CD4-positive, alpha-beta T cell (primary cell): ENCODE results near the gene LRRC8D. TPM values are rescaled to one million over a fixed set of nuclear protein-coding genes. Genes with fewer than 3 reads are reported as not detected.

Experiments
- ATAC-seq: fragments of 200-7000 bp; cut with Tn5 transposase; one replicate; pipeline ENCODE4 v1.10.0; 2022; ENCODE audit warnings: mild to moderate bottlenecking; ENCODE audit not compliant: poor library complexity
- CTCF ChIA-PET: fragments of 350-600 bp; sonication (Branson Sonifier 250); formaldehyde crosslinking; loops from one replicate; lab custom pipeline; 2021; ENCODE audit warnings: antibody characterized with exemption, inconsistent platforms; lab: Charles Lee
- POLR2A ChIA-PET: fragments of 350-600 bp; sonication (Branson Sonifier 250); formaldehyde crosslinking; loops from one replicate; lab custom pipeline; 2021; ENCODE audit warnings: antibody characterized with exemption, inconsistent platforms; lab: Charles Lee
- DNase-seq, 14 experiments: peaks; one replicate each; pipeline ENCODE4 v3.0.0-alpha.2; 2013 to 2020; ENCODE audit warnings: mixed read lengths in 2 of 14
- H3K27ac ChIP-seq, 2 donors: one replicate each; pipeline versions ENCODE4 v1.5.1 to v1.7.0; 2013; ENCODE audit warnings: low read length in 2 of 2, low read depth in 1 of 2, mild to moderate bottlenecking in 1 of 2
- H3K27me3 ChIP-seq, 2 experiments: 1 replicate in 1 of 2; 2 replicates in 1 of 2; pipeline versions ENCODE4 v1.6.1 to v1.7.0; 2013; ENCODE audit warnings: low read length in 2 of 2, control low read depth in 1 of 2, mild to moderate bottlenecking in 1 of 2, moderate library complexity in 1 of 2; ENCODE audit not compliant: insufficient read depth in 2 of 2, control insufficient read depth in 1 of 2
- H3K36me3 ChIP-seq: one replicate; pipeline ENCODE4 v1.6.1; 2013; ENCODE audit warnings: low read length, control low read depth; ENCODE audit not compliant: insufficient read depth
- H3K4me1 ChIP-seq: one replicate; pipeline ENCODE4 v1.6.1; 2013; ENCODE audit warnings: low read length, control low read depth; ENCODE audit not compliant: insufficient read depth
- H3K4me3 ChIP-seq: one replicate; pipeline ENCODE4 v1.5.1; 2013; ENCODE audit warnings: mild to moderate bottlenecking, low read length, moderate library complexity
- H3K9me3 ChIP-seq, 2 experiments: 1 replicate in 1 of 2; 2 replicates in 1 of 2; pipeline versions ENCODE4 v1.6.1 to v1.7.0; 2013; ENCODE audit warnings: low read length in 2 of 2, mild to moderate bottlenecking in 2 of 2, control low read depth in 1 of 2, moderate library complexity in 1 of 2; ENCODE audit not compliant: control insufficient read depth in 1 of 2, insufficient read depth in 1 of 2
- H3K27ac Mint-ChIP-seq: one replicate; pipeline ENCODE4 v1.8.0; 2020; ENCODE audit warnings: mixed read lengths
- H3K27me3 Mint-ChIP-seq: one replicate; pipeline ENCODE4 v1.8.0; 2021; ENCODE audit warnings: mixed read lengths
- H3K36me3 Mint-ChIP-seq: one replicate; pipeline ENCODE4 v1.8.0; 2021; ENCODE audit warnings: low read depth, mixed read lengths
- H3K4me1 Mint-ChIP-seq: one replicate; pipeline ENCODE4 v1.8.0; 2021; ENCODE audit warnings: low read depth, mixed read lengths
- H3K4me3 Mint-ChIP-seq: one replicate; pipeline ENCODE4 v1.8.0; 2020; ENCODE audit warnings: mild to moderate bottlenecking, mixed read lengths
- H3K9me3 Mint-ChIP-seq: one replicate; pipeline ENCODE4 v1.8.0; 2020; ENCODE audit warnings: mixed read lengths
- intact Hi-C, 2 experiments: fragments of 100-400 bp; cut with DNase I in 1 of 2; cut with micrococcal nuclease in 1 of 2; formaldehyde crosslinking; loops; one replicate each; pipeline versions ENCODE4 v1.15.1 to v1.9.0; 2023 to 2025; cut with DNase I, micrococcal nuclease
- total RNA-seq, 174 experiments: library from RNA in 2 of 174; stranded (reverse) in 2 of 174; gene quantifications; one replicate each; pipeline ENCODE4 v1.2.3 and lab custom pipeline; 2021 to 2026
- TF ChIP-seq, protein P1 (sequence below): fragments of 200-600 bp; IDR thresholded peaks from one replicate; pipeline ENCODE4 v1.8.0; 2022; ENCODE audit warnings: antibody characterized with exemption, mild to moderate bottlenecking

The LRRC8D gene
- total RNA-seq, 2 experiments from 2014 or later: 15.5 to 18.2 TPM

DNA sequence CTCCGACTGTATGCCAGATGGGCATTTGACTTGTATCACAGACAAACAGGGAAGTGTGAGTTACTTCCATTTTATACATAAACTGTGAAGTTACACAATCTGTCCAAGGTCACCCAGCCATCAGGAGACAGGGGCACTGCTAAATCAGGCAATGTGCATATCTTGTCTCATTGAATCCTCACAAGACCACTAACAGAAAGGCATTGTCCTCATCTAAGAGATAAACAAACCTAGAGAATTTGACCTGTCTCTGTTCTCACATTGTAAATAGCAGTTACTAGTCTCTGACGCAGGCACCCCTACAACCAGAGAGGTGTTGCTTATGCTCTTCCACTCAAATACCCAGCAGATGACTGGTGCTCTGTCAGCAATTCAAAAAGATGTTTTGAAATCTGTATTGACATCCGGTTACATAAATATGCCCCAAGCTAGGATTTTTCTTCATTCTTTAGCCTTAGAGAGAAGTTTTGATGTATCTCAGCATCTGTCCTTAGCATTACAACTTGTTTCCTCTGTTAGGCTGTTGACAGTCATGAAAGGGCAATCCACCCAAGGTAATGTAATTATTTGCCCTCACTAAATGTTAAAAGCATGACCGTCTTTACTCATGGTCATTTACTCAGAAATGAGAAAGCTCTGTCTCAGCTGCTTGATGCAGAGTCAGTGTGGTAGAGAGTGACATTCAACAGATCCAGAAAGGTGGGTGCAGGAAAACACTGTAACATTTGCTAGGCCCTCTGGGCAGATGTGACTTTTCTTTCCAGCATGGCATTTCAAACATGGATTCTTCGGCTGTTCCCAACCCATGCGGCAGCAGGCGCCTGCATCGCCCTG lies 122.2 kb downstream of the LRRC8D start:
- ATAC-seq (no peak), DNase-seq (peak in 3 of 14 experiments; percentile 1 to 27 (median 17))
- H3K4me3 Mint-ChIP-seq: no peak overlapping the region
- no peak overlapping the region for H3K27ac Mint-ChIP-seq
- TF ChIP-seq, protein P1, sequence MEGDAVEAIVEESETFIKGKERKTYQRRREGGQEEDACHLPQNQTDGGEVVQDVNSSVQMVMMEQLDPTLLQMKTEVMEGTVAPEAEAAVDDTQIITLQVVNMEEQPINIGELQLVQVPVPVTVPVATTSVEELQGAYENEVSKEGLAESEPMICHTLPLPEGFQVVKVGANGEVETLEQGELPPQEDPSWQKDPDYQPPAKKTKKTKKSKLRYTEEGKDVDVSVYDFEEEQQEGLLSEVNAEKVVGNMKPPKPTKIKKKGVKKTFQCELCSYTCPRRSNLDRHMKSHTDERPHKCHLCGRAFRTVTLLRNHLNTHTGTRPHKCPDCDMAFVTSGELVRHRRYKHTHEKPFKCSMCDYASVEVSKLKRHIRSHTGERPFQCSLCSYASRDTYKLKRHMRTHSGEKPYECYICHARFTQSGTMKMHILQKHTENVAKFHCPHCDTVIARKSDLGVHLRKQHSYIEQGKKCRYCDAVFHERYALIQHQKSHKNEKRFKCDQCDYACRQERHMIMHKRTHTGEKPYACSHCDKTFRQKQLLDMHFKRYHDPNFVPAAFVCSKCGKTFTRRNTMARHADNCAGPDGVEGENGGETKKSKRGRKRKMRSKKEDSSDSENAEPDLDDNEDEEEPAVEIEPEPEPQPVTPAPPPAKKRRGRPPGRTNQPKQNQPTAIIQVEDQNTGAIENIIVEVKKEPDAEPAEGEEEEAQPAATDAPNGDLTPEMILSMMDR: no peak
- peaks cover 2% of the 10 kb centered on the region for H3K36me3 ChIP-seq
- H3K9me3 Mint-ChIP-seq: peaks cover 2% of the 10 kb centered on the region
- H3K4me1 Mint-ChIP-seq: no peaks in the 10 kb centered on the region
- CTCF ChIA-PET: interaction anchor here (0.7 to 1.0 kb wide), 2 partner anchors 24 to 100 kb away, joined by 3 to 5 read pairs; no protein-coding TSS in a partner anchor
- POLR2A ChIA-PET: no interaction called here
- no peak overlapping the region for H3K4me3 ChIP-seq
- no peaks in the 10 kb centered on the region for H3K27me3 Mint-ChIP-seq
- no peaks in the 10 kb centered on the region for H3K4me1 ChIP-seq
- H3K9me3 ChIP-seq: peaks cover 0 to 5% of the 10 kb centered on the region in 2 experiments
- H3K36me3 Mint-ChIP-seq: no peaks in the 10 kb centered on the region
- H3K27me3 ChIP-seq: no peaks in the 10 kb centered on the region
- intact Hi-C loops: no loop called here
- no peak overlapping the region for H3K27ac ChIP-seq

DNA sequence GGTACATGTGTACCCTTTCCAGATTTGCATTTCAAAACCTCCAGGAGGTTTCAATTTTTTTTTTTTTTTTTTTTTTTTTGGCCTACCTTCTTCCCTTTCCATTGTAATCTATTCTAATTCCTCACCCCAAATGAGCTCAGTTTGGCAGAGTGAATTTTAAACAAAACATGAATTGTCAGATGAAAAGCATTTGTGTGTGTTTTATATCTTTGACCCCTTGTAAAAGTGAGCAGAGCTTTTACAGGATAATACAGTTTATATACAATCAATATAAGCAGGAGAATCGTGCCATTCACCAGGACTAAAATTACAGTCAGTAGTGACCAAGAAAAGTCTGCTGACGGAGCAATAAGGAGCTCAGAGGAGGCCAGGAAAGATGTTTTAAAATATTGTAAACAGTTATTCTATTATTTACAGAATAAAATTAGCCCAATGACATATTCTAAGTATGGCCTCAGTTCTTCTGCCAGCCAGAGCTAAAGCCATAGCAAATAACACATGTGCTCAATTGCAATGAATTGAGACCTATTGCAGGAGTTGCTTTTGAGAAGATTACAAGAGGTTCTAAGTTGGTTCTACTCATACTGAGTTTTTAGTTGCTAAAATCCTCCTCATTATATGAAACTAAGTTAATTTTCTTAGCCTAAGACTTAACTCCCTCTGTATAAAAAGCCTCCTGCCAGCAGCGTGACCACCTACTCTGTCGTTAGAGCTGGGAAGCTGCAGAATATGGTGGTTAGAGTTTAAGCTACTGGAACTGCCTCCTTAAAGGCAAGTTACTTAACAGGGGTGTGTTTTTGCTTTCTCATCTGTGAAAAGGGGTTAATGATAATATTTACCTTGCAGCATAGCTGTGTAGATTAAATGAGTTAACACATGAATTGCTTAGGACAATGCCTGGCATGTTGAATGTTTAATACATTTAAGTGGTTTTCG lies 123.3 kb downstream of the LRRC8D start:
- DNase-seq (no peak), ATAC-seq (no peak)
- ChIA-PET POLR2A (interaction anchor here (0.6 kb wide), 1 partner anchor 923 kb away, joined by 3 read pairs; no protein-coding TSS in a partner anchor), CTCF (interaction anchor here (0.6 to 1.0 kb wide), 4 partner anchors 25 to 482 kb away, joined by 3 to 5 read pairs (median 3); no protein-coding TSS in a partner anchor)
- TF ChIP-seq, protein P1: no peak
- H3K27ac ChIP-seq: no peak overlapping the region
- intact Hi-C loops: no loop called here
- H3K9me3 ChIP-seq: peaks cover 0 to 5% of the 10 kb centered on the region in 2 experiments
- no peaks in the 10 kb centered on the region for H3K36me3 Mint-ChIP-seq
- H3K4me3 ChIP-seq: no peak overlapping the region
- H3K9me3 Mint-ChIP-seq: peaks cover 3% of the 10 kb centered on the region
- H3K36me3 ChIP-seq: no peaks in the 10 kb centered on the region
- no peaks in the 10 kb centered on the region for H3K4me1 Mint-ChIP-seq
- H3K27ac Mint-ChIP-seq: no peak overlapping the region
- H3K27me3 Mint-ChIP-seq: no peaks in the 10 kb centered on the region
- no peaks in the 10 kb centered on the region for H3K4me1 ChIP-seq
- H3K4me3 Mint-ChIP-seq: no peak overlapping the region
- H3K27me3 ChIP-seq: no peaks in the 10 kb centered on the region

DNA sequence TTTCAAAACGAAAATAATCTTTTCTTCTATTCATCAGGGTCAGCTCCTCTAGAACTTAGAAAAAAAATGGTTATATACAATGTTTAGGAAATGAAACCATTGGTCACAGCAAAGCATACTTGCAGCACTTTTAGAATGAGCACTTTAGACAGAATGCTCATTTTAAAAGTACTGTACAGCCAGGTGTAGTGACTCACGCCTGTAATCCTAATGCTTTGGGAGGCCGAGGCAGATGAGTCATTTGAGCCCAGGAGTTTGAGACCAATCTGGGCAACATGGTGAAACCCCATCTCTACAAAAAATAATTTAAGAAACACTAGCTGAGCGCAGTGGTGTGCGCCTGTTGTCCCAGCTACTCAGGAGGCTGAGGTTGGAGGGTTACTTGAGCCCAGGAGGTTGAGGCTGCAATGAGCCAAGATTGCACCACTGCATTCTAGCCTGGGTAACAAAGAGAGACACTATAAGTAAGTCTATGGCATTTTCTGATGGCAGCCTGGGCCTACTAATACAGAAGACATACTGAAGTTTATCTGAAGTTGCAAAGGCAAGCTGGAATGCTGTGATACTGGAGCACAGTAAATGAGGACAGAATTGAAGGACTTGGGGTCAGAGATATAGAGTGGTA lies 125.1 kb downstream of the LRRC8D start:
- Histone ChIP-seq H3K27ac (no peak overlapping the region), H3K36me3 (no peaks in the 10 kb centered on the region), H3K27me3 (no peaks in the 10 kb centered on the region), H3K4me1 (no peaks in the 10 kb centered on the region), H3K9me3 (peaks cover 0 to 5% of the 10 kb centered on the region in 2 experiments), H3K4me3 (no peak overlapping the region)
- peaks cover 3% of the 10 kb centered on the region for H3K9me3 Mint-ChIP-seq
- no peaks in the 10 kb centered on the region for H3K4me1 Mint-ChIP-seq
- no peak overlapping the region for H3K27ac Mint-ChIP-seq
- no peaks in the 10 kb centered on the region for H3K27me3 Mint-ChIP-seq
- no peak overlapping the region for H3K4me3 Mint-ChIP-seq
- intact Hi-C loops: no loop called here
- CTCF ChIA-PET: no interaction called here
- TF ChIP-seq, protein P1: no peak
- no peaks in the 10 kb centered on the region for H3K36me3 Mint-ChIP-seq
- POLR2A ChIA-PET: no interaction called here
- ATAC-seq (no peak), DNase-seq (no peak)
